HL-60/S4 (cell line): ENCODE data around the gene SKIL.

ENCODE experiments used
- in situ Hi-C: fragments of 300-500 bp; cut with MboI; formaldehyde crosslinking; loops from 2 replicates; pipeline ENCODE4 v1.14.3; 2022; ENCODE audit warnings: low sequenced_read_pairs

The SKIL gene

GRCh38 chr3:170391108-170391507 lies 33.6 kb downstream of the SKIL start:
- in situ Hi-C loops: no loop called here

- in situ Hi-C loops: no loop called here
Measured at GRCh38 chr3:170397685-170398084, 40.2 kb downstream of the SKIL start.

GRCh38 chr3:170405101-170405500 lies 47.6 kb downstream of the SKIL start:
- in situ Hi-C loops: loop anchor here (25.0 kb wide), 1 partner anchor 407 kb away; no protein-coding TSS in a partner anchor

GRCh38 chr3:170410428-170411029 lies 53.0 kb downstream of the SKIL start:
- in situ Hi-C loops: loop anchor here (25.0 kb wide), 1 partner anchor 402 kb away; no protein-coding TSS in a partner anchor

GRCh38 chr3:170413291-170413690 lies 55.8 kb downstream of the SKIL start:
- in situ Hi-C loops: loop anchor here (25.0 kb wide), 1 partner anchor 399 kb away; no protein-coding TSS in a partner anchor

- in situ Hi-C loops: loop anchor here (25.0 kb wide), 1 partner anchor 398 kb away; no protein-coding TSS in a partner anchor
Measured at GRCh38 chr3:170414202-170414663, 56.7 kb downstream of the SKIL start.

- in situ Hi-C loops: loop anchor here (25.0 kb wide), 1 partner anchor 395 kb away; no protein-coding TSS in a partner anchor
Measured at GRCh38 chr3:170417090-170417489, 59.6 kb downstream of the SKIL start.

GRCh38 chr3:170418422-170419398 lies 61.2 kb downstream of the SKIL start, which contains the start of gene CLDN11:
TSS of gene CLDN11 (plus strand) at chr3:170418868. CDS start at chr3:170419067, 199 bp downstream.
- in situ Hi-C loops: loop anchor here (25.0 kb wide), 1 partner anchor 394 kb away; no protein-coding TSS in a partner anchor

GRCh38 chr3:170419557-170420087 lies 62.1 kb downstream of the SKIL start:
- in situ Hi-C loops: loop anchor here (25.0 kb wide), 1 partner anchor 393 kb away; no protein-coding TSS in a partner anchor

GRCh38 chr3:170420307-170420821 lies 62.8 kb downstream of the SKIL start:
- in situ Hi-C loops: loop anchor here (25.0 kb wide), 1 partner anchor 392 kb away; no protein-coding TSS in a partner anchor

GRCh38 chr3:170421111-170421641 lies 63.7 kb downstream of the SKIL start:
- in situ Hi-C loops: loop anchor here (25.0 kb wide), 1 partner anchor 391 kb away; no protein-coding TSS in a partner anchor

GRCh38 chr3:170421758-170422157 lies 64.2 kb downstream of the SKIL start:
- in situ Hi-C loops: loop anchor here (25.0 kb wide), 1 partner anchor 391 kb away; no protein-coding TSS in a partner anchor

GRCh38 chr3:170423001-170423615 lies 65.6 kb downstream of the SKIL start:
- in situ Hi-C loops: loop anchor here (25.0 kb wide), 1 partner anchor 389 kb away; no protein-coding TSS in a partner anchor

- in situ Hi-C loops: loop anchor here (25.0 kb wide), 1 partner anchor 387 kb away; no protein-coding TSS in a partner anchor
Measured at GRCh38 chr3:170424879-170425278, 67.4 kb downstream of the SKIL start.

GRCh38 chr3:170425491-170426239 lies 68.2 kb downstream of the SKIL start:
- in situ Hi-C loops: no loop called here

GRCh38 chr3:170426240-170426797 lies 68.8 kb downstream of the SKIL start:
- in situ Hi-C loops: no loop called here

GRCh38 chr3:170428095-170428494 lies 70.6 kb downstream of the SKIL start:
- in situ Hi-C loops: no loop called here

GRCh38 chr3:170429050-170429449 lies 71.5 kb downstream of the SKIL start:
- in situ Hi-C loops: no loop called here

GRCh38 chr3:170431054-170431453 lies 73.5 kb downstream of the SKIL start:
- in situ Hi-C loops: no loop called here
